GM12874 (cell line): ENCODE data around the gene USH1G.

Experiments used
- TF ChIP-seq, protein P1 (sequence below): IDR thresholded peaks from 2 replicates; pipeline ENCODE4 v1.5.1; 2011; ENCODE audit warnings: low read depth, mild to moderate bottlenecking, control low read depth, low read length, moderate library complexity; ENCODE audit not compliant: insufficient read depth

The USH1G gene

DNA sequence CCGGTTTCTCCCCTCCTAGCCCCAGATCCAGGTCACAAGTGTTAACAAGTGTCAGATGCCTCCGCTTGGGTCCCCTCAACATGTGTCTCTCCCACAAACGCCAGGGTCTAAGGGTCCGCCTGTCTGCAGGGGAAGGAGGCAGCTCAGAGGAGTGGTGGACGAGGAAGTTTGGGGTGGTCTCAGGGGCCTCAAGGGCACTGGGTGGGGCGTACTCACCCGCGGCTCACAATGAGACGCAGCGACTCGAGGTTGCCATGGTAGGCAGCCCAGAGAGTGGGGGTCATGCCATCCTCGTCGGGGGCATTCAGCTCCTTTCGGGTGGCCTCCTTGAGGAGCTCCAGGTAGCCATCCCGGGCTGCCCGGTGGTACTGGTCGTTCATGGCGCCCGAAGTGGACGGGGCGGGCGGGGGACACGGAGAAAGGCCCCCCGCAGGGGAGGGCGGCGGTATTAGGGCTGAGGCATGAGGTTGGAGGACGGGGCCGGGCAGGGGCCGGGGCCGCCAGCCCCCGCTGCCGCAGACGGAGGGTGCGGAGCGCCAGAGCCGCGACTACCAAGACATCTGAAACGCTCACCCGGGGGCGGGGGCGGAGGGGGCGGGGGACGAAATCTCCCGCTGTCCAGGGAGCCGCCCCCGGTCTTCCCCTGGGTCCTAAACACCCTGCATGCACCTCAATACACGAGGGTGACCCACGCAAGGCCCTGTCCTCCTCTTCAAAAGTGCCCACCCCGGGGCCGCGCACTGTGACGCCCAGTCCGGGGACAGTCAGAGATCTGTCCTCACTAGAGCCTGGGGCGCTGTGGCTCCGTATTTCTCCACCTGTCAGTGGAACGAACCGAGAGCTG is at the start of gene USH1G:
USH1G (minus strand) TSS at position 562 of the 844 bp plus-strand sequence; CDS start at position 380, 182 bp downstream.
- TF ChIP-seq, protein P1, sequence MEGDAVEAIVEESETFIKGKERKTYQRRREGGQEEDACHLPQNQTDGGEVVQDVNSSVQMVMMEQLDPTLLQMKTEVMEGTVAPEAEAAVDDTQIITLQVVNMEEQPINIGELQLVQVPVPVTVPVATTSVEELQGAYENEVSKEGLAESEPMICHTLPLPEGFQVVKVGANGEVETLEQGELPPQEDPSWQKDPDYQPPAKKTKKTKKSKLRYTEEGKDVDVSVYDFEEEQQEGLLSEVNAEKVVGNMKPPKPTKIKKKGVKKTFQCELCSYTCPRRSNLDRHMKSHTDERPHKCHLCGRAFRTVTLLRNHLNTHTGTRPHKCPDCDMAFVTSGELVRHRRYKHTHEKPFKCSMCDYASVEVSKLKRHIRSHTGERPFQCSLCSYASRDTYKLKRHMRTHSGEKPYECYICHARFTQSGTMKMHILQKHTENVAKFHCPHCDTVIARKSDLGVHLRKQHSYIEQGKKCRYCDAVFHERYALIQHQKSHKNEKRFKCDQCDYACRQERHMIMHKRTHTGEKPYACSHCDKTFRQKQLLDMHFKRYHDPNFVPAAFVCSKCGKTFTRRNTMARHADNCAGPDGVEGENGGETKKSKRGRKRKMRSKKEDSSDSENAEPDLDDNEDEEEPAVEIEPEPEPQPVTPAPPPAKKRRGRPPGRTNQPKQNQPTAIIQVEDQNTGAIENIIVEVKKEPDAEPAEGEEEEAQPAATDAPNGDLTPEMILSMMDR = no peak

DNA sequence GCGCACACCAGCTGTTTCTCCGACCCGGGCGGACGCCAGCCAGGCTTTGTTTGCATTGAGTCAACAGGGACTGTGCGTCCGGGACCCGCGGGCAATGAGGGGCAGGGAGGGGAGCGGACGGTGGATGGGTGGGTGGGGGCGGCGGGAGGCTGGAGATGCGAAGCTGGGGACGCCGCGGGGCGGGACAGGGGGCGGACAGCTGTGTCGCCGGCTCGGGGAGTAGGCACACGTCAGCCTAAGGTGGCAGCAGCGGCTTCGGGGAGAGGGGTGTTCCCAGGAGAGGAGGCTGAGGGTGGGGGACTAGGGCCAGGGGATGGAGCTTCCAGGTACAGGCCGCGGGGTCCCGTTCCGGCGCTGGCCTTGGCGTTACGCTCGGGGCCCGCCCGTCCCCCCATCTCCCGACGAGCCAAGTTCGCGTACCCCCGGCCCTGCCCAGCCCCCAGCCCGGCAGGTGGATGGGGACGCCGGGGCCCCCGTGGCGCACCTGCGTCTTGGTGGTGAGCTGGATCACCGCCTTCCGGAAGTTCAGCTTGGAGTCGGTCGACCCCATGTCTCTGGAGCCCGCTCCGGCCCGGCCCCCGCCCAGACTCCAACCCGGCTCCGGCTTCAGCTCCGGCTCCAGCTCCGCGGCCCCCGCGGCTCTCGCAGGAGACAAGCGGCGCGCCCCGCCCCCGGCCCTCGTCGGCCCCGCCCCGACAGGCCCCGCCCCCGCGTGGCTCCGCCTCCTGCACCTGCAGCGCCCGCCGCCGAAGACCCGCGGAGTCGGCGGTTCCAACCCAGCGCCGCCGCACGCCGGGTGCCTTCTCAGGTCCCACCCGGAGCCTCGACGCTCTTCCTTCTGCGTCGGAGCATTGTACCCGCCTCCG is 49.3 kb upstream of the USH1G start, which contains the start of gene HID1:
HID1 (minus strand) TSS at position 653 of the 866 bp plus-strand sequence; CDS start at position 550, 103 bp downstream.
- TF ChIP-seq, protein P1 = no peak

DNA sequence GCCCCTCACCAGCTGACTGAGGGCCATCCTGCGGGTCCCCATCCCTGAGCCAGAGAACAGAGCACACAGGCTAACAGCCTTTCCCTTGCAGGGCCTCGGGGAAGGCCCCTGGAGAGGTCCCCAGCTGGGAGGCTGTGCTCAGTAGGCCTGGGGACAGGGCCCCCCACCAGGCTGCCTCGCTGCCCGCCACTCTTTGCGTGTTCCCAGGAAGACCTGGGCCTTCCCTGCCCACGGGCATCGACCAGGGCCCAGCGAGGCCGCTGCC is 48.7 kb upstream of the USH1G start:
- TF ChIP-seq, protein P1 = no peak

DNA sequence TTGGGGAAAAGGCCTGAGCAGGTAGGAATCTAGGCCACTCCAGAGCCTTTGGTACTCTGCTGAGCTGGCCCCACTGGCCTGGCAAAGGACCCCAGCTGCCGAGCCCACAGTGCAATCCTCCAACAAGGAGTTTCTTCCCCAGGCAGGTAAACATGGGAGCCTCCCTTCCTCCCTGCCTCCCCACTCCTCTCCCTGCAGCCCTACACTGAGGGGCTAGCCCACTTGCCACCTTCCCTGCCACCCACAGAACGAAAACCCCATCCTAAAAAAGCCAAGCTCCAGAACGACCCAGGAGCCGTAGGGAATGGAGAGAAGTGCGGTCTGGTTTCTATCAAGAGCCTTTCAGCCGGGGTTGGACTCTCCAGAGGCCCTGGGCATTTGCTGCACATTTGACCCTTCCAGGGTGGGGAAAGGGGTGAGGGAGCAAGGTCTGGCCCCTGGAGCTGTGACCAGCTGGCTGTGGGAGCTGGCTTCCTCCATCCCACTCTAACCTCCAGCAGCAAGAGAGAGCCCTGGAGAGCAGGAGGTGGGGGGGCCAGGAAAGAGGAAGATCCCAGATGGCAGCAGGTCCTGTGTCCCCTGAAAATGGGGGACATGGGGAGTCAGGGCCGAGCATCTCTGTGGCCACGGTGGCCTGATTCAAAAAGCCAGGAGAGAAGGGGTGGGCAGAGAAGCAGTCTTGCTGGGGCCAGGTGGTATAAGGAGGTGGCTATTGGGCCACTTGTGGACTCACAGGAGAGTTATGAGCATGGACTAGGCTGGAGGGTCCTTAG is 48.2 kb upstream of the USH1G start:
- TF ChIP-seq, protein P1 = no peak

DNA sequence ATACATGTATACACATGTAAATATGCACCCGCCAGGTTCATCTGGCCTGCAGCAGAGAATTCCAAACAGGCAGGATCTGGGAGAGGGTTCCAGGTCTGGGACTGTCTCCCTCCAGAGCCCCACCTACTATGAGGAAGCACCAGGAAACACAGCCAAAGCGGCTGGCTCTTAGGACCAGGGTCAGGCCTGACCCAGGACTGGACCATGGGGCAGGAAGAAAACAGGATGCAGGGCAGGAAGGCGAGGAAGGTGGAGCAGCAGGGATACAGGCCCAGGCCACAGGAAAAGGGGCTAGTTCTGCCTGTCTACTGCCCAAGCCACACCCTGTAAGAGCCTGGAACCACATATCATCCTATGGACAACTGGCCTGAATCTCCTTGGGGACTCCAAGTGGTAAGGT is 47.3 kb upstream of the USH1G start:
- TF ChIP-seq, protein P1 = no peak

DNA sequence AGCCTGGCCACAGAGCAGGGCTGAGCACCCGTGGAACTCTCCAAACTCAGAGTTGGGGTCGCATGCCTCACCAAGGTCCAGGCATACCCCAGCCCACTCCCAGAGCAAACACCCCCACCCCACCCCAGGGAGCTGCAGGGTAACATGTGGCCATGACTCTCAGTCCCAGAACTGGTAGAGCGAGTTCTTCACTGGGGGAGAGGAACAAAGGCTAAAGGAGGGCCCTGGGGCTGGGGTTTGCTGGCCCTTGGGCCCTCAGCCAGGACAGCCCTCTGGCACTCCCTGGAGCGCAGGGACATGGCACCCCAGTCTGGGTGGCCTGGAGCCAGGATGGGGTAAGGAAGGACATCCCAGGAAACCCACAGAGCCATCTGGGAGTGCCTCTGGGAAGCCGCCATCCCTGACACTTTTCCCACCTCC is 45.3 kb upstream of the USH1G start:
- TF ChIP-seq, protein P1 = no peak
